Measurements from ENCODE around the gene THNSL1. TPM values are rescaled to one million over a fixed set of nuclear protein-coding genes. Genes with fewer than 3 reads are reported as not detected.
A peak's percentile ranks its signal among the peaks of the same experiment; 100 is the strongest.

Gene THNSL1
- total RNA-seq, 1 experiment from 2014 or later = 5.5 TPM

GRCh38 chr10:25016376-25017153 is at the start of gene THNSL1 (continued):
- TF ChIP-seq ATF2 (CRISPR knock-in tag; IDR thresholded peaks at IDR 0.05; ENCODE audit: borderline replicate concordance, low read depth) = 0 out of 2 replicates have a peak, but pooled peaks have one; percentile 25
- TF ChIP-seq ATF6 (CRISPR knock-in tag; IDR thresholded peaks at IDR 0.05) = no peak
- TF ChIP-seq ZMAT4 (CRISPR knock-in tag; IDR thresholded peaks at IDR 0.05) = 0 out of 2 replicates have a peak, but pooled peaks have one; percentile 32
- 0 out of 2 replicates have a peak, but pooled peaks have one; percentile 31 for TF ChIP-seq PRDM15 (CRISPR knock-in tag; IDR thresholded peaks at IDR 0.05)
- no peak for TF ChIP-seq MLX (CRISPR knock-in tag; IDR thresholded peaks at IDR 0.05)
- no peak for TF ChIP-seq SMAD4 (CRISPR knock-in tag; IDR thresholded peaks at IDR 0.05)
- TF ChIP-seq HMGXB4 (CRISPR knock-in tag; IDR thresholded peaks at IDR 0.05) = peak; percentile 77
- TF ChIP-seq ESRRA (CRISPR knock-in tag; IDR thresholded peaks at IDR 0.05; ENCODE audit: borderline replicate concordance) = peak; percentile 86
- 0 out of 2 replicates have a peak, but pooled peaks have one; percentile 83 for TF ChIP-seq KAT7 (CRISPR knock-in tag; IDR thresholded peaks at IDR 0.05; ENCODE audit: borderline replicate concordance)
- peak; percentile 91 for TF ChIP-seq ZBTB43 (CRISPR knock-in tag; IDR thresholded peaks at IDR 0.05)
- peak; percentile 78; the same call in 1 of the 2 replicates for TF ChIP-seq SMAD3 (CRISPR knock-in tag; IDR thresholded peaks at IDR 0.05; ENCODE audit: borderline replicate concordance)
- TF ChIP-seq PRRX2 (CRISPR knock-in tag; IDR thresholded peaks at IDR 0.05) = no peak
- no peak for TF ChIP-seq TCF7 (CRISPR knock-in tag; IDR thresholded peaks at IDR 0.05; ENCODE audit: low read depth)
- no peak for TF ChIP-seq IRF1 (CRISPR knock-in tag; IDR thresholded peaks at IDR 0.05)

All from WTC11 (cell line).